Bronchial epithelial cell (primary cell): Measurements from ENCODE around the gene CNTRL. TPM values are rescaled to one million over a fixed set of nuclear protein-coding genes. Genes with fewer than 3 reads are reported as not detected.
"Not testable (repeated sequence)": the region's sequence is repeated elsewhere in the genome, so short reads cannot be mapped to it uniquely, and the experiment has no call there.

Experiments
- DNase-seq: peaks from one replicate; pipeline ENCODE4 v3.0.0-alpha.2; 2010; ENCODE audit warnings: low read depth
- FAIRE-seq: peaks from 2 replicates; lab custom pipeline; 2011; peaks lifted over from hg19 to GRCh38; lab: Jason Lieb, UNC
- H3K27me3 ChIP-seq: 2 replicates; pipeline ENCODE4 v1.5.1; 2011; ENCODE audit warnings: low read length; ENCODE audit not compliant: control insufficient read depth, insufficient read depth
- H3K36me3 ChIP-seq: 2 replicates; pipeline ENCODE4 v1.5.1; 2011; ENCODE audit warnings: low read length; ENCODE audit not compliant: control insufficient read depth, insufficient read depth
- H3K4me3 ChIP-seq: 2 replicates; pipeline ENCODE4 v1.5.1; 2011; ENCODE audit warnings: mild to moderate bottlenecking, low read depth, low read length, control low read depth
- CTCF ChIP-seq: IDR thresholded peaks from 2 replicates; pipeline ENCODE4 v1.5.1; 2011; ENCODE audit warnings: mild to moderate bottlenecking, moderate library complexity, low read length, control low read depth, inconsistent platforms; ENCODE audit not compliant: insufficient read depth, severe bottlenecking
- total RNA-seq: library from RNA; depleted of rRNA; stranded (reverse); fragments of >200 nt; gene quantifications from 2 replicates; pipeline ENCODE4 v1.2.1, GENCODE V29; 2014

The CNTRL gene
- 5.0 and 7.0 TPM in 2 replicates for total RNA-seq

GRCh38 chr9:121074370-121075250, at the start of gene CNTRL:
Gene CNTRL, plus strand, starts transcription at chr9:121074955. Its CDS starts 13,372 bp downstream, at chr9:121088327.
- H3K36me3 ChIP-seq, result no peaks in the 10 kb centered on the region
- TF ChIP-seq CTCF, result no peak
- DNase-seq, result peak; percentile 66
- H3K4me3 ChIP-seq, result peak within 1 kb of the TSS; percentile 75
- no peak for FAIRE-seq
- H3K27me3 ChIP-seq, result no peaks in the 10 kb centered on the region

- FAIRE-seq, result no peak
- Histone ChIP-seq H3K4me3 (no peak overlapping the region), H3K27me3 (no peaks in the 10 kb centered on the region), H3K36me3 (no peaks in the 10 kb centered on the region)
- no peak for TF ChIP-seq CTCF
- DNase-seq, result peak; percentile 32
Observed at GRCh38 chr9:121026260-121026691, 48.5 kb upstream of the CNTRL start.

DNA sequence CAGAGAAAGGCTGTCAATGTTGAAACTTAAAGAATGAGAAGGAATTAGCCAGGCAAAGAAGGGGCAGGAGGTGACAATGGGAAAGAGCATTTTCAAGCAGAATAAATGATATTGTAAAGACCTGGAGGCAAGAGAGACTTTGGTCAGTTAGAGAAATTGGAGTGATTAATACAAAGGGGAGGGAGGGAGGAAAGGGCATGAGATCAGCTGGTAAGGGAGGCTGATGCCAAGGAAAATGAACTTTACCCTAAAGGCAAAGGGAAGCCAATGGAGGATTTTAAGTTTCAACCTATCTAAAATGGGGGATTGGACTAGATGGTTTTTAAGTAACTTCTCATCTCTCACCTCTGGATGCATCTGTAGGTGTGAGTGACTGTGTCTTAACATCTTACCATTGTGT, 48.0 kb upstream of the CNTRL start:
- FAIRE-seq (no peak), DNase-seq (peak; percentile 12)
- Histone ChIP-seq H3K36me3 (no peaks in the 10 kb centered on the region), H3K4me3 (no peak overlapping the region), H3K27me3 (no peaks in the 10 kb centered on the region)
- TF ChIP-seq CTCF, result no peak

DNA sequence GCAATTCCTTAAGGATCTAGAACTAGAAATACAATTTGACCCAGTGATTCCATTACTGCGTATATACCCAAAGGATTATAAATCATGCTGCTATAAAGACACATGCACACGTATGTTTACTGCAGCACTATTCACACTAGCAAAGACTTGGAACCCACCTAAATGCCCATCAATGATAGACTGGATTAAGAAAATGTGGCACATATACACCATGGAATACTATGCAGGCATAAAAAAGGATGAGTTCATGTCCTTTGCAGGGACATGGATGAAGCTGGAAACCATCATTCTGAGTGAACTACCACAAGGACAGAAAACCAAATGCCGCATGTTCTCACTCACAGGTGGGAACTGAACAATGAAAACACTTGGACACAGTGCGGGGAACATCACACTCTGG, 46.5 kb upstream of the CNTRL start:
- not testable (repeated sequence) for H3K27me3 ChIP-seq, FAIRE-seq, DNase-seq, H3K4me3 ChIP-seq, H3K36me3 ChIP-seq

DNA sequence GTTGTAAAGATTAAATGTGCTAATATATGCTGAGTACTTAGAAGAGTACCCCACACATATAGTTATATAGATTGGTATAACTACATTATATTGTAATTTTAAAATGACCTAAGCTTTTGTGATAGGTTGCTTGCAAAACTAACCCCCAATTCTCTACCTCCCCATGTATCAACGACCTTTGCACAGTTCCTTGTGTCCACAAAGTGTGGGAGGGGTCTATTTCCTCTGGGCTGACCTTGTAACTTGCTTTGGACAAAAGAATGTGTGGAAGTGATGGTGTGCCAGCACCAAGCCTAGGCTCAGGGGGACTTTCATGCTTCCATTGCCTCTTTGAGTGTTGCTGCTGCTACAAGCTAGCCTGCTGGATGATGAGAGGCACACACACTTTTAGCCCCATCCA, 45.3 kb upstream of the CNTRL start:
- no peak for FAIRE-seq
- Histone ChIP-seq H3K4me3 (no peak overlapping the region), H3K27me3 (no peaks in the 10 kb centered on the region), H3K36me3 (no peaks in the 10 kb centered on the region)
- no peak for TF ChIP-seq CTCF
- DNase-seq, result no peak

DNA sequence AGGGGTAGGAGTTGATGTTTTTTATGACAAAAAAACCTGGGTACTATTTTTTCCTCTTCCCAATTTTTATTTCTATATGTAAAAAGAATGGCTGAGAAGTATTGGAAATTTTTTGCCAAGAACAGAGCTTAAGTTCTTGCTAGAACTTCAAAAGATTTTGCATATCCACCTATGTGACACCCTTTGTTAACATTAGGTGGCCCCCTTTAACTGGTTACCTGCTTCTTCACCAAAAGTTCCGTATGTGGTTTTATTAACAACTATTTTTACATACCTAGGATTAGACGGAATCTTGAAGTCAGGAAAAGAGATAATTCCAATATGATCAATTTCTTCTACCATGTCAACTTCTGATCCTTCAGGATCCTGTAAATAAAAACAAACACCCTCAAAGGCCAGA, 40.2 kb upstream of the CNTRL start:
- no peak overlapping the region for H3K4me3 ChIP-seq
- no peak for FAIRE-seq
- no peak for TF ChIP-seq CTCF
- no peaks in the 10 kb centered on the region for H3K27me3 ChIP-seq
- no peak for DNase-seq
- H3K36me3 ChIP-seq, result no peaks in the 10 kb centered on the region

DNA sequence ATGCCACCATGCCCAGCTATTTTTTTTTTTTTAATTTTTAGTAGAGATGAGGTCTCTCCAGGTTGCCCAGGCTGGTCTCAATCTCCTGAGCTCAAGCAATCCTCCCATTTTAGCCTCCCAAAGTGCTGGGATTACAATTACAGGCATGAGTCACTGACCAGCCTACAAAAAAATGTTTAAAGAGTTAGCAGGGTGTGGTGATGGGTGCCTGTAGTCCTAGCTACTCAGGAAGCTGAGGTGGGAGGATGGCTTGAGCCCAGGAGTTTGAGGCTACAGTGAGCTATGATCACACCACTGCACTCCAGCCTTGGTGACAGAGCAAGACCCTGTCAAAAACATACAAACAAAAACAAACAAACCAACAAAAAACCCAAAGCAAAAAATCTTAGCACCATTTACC, 39.0 kb upstream of the CNTRL start:
- H3K27me3 ChIP-seq, H3K36me3 ChIP-seq, FAIRE-seq, H3K4me3 ChIP-seq: not testable (repeated sequence)
- DNase-seq, result peak; percentile 52
